Choroid plexus epithelial cell (primary cell): ENCODE results near the gene ABHD17A.

Source experiments
- DNase-seq: peaks from one replicate; pipeline ENCODE4 v3.0.0-alpha.2; 2010; ENCODE audit warnings: low read depth
- H3K4me3 ChIP-seq: 2 replicates; pipeline ENCODE4 v1.5.1; 2011; ENCODE audit warnings: low read depth, mild to moderate bottlenecking, control low read depth, low read length, moderate library complexity
- CTCF ChIP-seq: conservative IDR thresholded peaks from 2 replicates; pipeline ENCODE4 v1.5.1; 2011; ENCODE audit warnings: low read depth, mild to moderate bottlenecking, control low read depth, inconsistent platforms, low read length, moderate library complexity

Gene ABHD17A

GRCh38 chr19:1873524-1874473, 11.5 kb downstream of the ABHD17A start:
- no peak for TF ChIP-seq CTCF
- no peak overlapping the region for H3K4me3 ChIP-seq
- no peak for DNase-seq

- TF ChIP-seq CTCF, result no peak
- no peak overlapping the region for H3K4me3 ChIP-seq
- DNase-seq, result no peak
These were observed 12.3 kb downstream of the ABHD17A start for GRCh38 chr19:1872807-1873523.

- TF ChIP-seq CTCF, result no peak
- H3K4me3 ChIP-seq, result no peak overlapping the region
- no peak for DNase-seq
These were observed 13.7 kb downstream of the ABHD17A start for GRCh38 chr19:1871630-1872029.

- DNase-seq, result no peak
- H3K4me3 ChIP-seq, result no peak overlapping the region
- no peak for TF ChIP-seq CTCF
These were observed 14.1 kb downstream of the ABHD17A start for GRCh38 chr19:1871140-1871597.

GRCh38 chr19:1868971-1869370, 16.3 kb downstream of the ABHD17A start:
- no peak overlapping the region for H3K4me3 ChIP-seq
- DNase-seq, result no peak
- no peak for TF ChIP-seq CTCF

GRCh38 chr19:1867349-1867724, 18.0 kb downstream of the ABHD17A start:
- no peak overlapping the region for H3K4me3 ChIP-seq
- no peak for TF ChIP-seq CTCF
- no peak for DNase-seq
